Omental fat pad (tissue), 4 donors: Measurements from ENCODE around the gene PCBD1. TPM values are rescaled to one million over a fixed set of nuclear protein-coding genes. Genes with fewer than 3 reads are reported as not detected.

ENCODE experiments used
- ATAC-seq: fragments of 150-250 bp; one replicate; pipeline ENCODE4 v1.9.1; 2016; ENCODE audit warnings: mild to moderate bottlenecking, moderate library complexity; ENCODE audit not compliant: low FRiP score
- DNase-seq: peaks from one replicate; pipeline ENCODE4 v3.0.0-alpha.2; 2019; ENCODE audit warnings: low spot score
- total RNA-seq, 4 donors: library from RNA; depleted of rRNA; stranded (reverse); fragments of >200 nt; gene quantifications; one replicate each; pipeline ENCODE4 v1.1.0, GENCODE V29; 2016
- TF ChIP-seq, protein P1 (sequence below), 3 donors: fragments of 450-650 bp; IDR thresholded peaks; one replicate each; pipeline ENCODE4 v1.5.1; 2016 to 2017; ENCODE audit warnings: antibody characterized with exemption in 3 of 3, mild to moderate bottlenecking in 3 of 3, moderate library complexity in 2 of 3

Gene PCBD1
- total RNA-seq, 4 donors from 2014 or later: 47.0 to 77.2 (median 64.3) TPM

DNA sequence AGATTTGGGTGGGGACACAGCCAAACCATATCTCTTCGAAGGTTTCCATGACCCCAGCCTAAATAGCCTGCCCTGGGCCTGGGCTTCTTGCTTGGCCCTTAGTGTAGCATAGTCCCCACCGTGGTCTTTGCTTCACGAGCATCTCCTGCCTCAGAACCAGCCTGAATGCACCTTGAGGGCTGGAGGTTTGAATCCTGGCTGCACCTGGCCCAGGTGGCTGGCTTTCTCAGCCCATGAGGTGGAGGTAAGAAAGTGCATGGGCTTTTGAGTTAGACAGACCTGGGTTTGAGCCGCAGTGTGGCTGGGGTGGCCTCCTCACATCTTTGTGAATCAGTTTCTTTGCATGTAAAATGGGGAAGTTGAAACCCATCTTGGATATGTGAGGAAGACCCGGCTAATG, 24.2 kb upstream of the PCBD1 start:
- DNase-seq (no peak), ATAC-seq (no peak)

DNA sequence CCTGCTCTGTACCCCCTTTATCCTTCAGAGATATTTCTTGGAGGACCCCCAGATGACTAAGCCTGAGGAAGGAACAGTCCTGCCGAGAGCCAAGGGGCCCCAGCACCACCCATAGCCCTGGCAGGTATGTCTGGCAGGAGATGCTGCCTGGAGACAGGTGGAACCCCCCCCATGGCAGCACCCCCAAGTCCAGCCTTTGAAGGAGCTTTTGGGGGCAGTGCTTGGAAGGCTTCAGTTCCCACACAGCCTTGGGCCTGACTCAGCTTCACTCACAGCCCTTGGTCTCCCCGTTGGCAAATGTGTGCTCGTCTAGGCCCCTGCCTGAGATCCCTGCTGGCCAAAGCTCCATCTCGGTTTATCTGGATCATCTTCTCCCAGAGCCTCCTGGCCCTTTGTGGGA, 23.0 kb upstream of the PCBD1 start:
- TF ChIP-seq, protein P1, sequence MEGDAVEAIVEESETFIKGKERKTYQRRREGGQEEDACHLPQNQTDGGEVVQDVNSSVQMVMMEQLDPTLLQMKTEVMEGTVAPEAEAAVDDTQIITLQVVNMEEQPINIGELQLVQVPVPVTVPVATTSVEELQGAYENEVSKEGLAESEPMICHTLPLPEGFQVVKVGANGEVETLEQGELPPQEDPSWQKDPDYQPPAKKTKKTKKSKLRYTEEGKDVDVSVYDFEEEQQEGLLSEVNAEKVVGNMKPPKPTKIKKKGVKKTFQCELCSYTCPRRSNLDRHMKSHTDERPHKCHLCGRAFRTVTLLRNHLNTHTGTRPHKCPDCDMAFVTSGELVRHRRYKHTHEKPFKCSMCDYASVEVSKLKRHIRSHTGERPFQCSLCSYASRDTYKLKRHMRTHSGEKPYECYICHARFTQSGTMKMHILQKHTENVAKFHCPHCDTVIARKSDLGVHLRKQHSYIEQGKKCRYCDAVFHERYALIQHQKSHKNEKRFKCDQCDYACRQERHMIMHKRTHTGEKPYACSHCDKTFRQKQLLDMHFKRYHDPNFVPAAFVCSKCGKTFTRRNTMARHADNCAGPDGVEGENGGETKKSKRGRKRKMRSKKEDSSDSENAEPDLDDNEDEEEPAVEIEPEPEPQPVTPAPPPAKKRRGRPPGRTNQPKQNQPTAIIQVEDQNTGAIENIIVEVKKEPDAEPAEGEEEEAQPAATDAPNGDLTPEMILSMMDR (IDR thresholded peaks at IDR 0.05): no peak
- ATAC-seq (no peak), DNase-seq (no peak)

More for the DNA sequence above, 24.2 kb upstream of the PCBD1 start:
- TF ChIP-seq, protein P1 (IDR thresholded peaks at IDR 0.05): no peak

DNA sequence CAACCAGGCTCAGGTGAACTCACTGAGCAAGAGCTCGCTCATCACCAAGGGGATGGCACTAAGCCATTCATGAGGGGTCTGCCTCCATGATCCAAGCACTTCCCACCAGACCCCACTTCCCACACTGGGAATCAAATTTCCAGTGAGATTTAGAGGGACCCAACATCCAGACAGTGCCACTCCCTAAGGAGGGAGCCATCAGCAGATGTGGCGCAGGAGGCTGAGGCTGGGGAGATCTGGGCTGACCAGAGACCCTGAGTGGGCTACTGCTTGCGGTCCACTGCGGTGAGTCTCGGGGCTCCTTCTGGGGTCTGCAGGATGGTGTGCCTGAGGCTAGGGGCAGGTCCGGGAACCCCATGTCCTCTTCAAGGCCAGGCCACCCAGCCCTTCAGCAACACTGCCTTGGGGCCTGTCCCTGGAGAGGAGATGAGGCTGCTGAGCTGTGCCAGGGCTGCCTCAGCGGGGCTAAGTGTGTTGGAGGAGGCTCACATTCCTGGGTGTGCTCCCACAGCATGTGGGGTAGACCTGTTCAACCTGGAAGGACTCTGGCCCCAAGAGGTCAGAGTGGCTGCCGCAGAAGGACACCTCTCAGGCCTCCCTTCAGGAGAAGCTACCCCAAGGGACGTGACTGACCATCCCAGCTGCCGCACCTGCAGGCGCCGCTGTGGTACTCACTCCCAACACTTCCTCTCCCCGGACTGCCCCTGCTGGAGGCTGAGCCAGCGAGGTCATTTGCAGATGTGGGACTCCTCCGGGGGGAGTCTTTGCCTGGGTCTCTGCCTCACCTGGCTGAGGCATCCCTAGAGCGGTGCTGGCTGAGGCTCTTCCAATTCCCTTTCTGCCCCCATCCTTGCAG, 22.3 kb upstream of the PCBD1 start:
- TF ChIP-seq, protein P1 (IDR thresholded peaks at IDR 0.05): no peak
- DNase-seq: no peak
- ATAC-seq: no peak

GRCh38 chr10:70909326-70909935, 21.1 kb upstream of the PCBD1 start:
- no peak for DNase-seq
- no peak for ATAC-seq
- TF ChIP-seq, protein P1 (IDR thresholded peaks at IDR 0.05): no peak

- no peak for DNase-seq
- TF ChIP-seq, protein P1 (IDR thresholded peaks at IDR 0.05): no peak
- ATAC-seq: no peak
Measured at GRCh38 chr10:70908406-70909296, 20.3 kb upstream of the PCBD1 start.

GRCh38 chr10:70907637-70908405, 19.5 kb upstream of the PCBD1 start:
- no peak for DNase-seq
- ATAC-seq: no peak
- TF ChIP-seq, protein P1 (IDR thresholded peaks at IDR 0.05): no peak
